Neural cell (in vitro differentiated cells): ENCODE measurements around the gene NEUROG3. TPM values are rescaled to one million over a fixed set of nuclear protein-coding genes. Genes with fewer than 3 reads are reported as not detected.

Source experiments
- H2AFZ ChIP-seq: fragments of 200-600, 300-800 bp; sonication (generic), shearing (Covaris generic); 2 replicates; pipeline ENCODE4 v1.6.0; 2014; ENCODE audit warnings: low read depth, mild to moderate bottlenecking, antibody characterized with exemption, low read length, moderate library complexity
- H3F3A ChIP-seq: fragments of 200-600 bp; shearing (Covaris generic); 2 replicates; pipeline ENCODE4 v1.6.1; 2016; ENCODE audit warnings: mild to moderate bottlenecking, moderate library complexity, mixed read lengths, antibody characterized with exemption, low read length; ENCODE audit not compliant: insufficient read depth, poor library complexity, severe bottlenecking
- H3K27ac ChIP-seq: fragments of 200-600, 300-800 bp; sonication (generic), shearing (Covaris generic); 2 replicates; pipeline ENCODE4 v1.5.1; 2014; ENCODE audit warnings: mild to moderate bottlenecking, low read length, moderate library complexity
- H3K27me3 ChIP-seq: fragments of 300-800, 200-600 bp; sonication (generic), shearing (Covaris generic); 2 replicates; pipeline ENCODE4 v1.6.0; 2014; ENCODE audit warnings: mild to moderate bottlenecking, low read depth, low read length, moderate library complexity; ENCODE audit not compliant: insufficient read depth
- H3K36me3 ChIP-seq: fragments of 300-800, 200-600 bp; sonication (generic), shearing (Covaris generic); 2 replicates; pipeline ENCODE4 v1.5.1; 2014; ENCODE audit warnings: mild to moderate bottlenecking, antibody characterized with exemption, low read length, moderate library complexity; ENCODE audit not compliant: insufficient read depth
- H3K4me2 ChIP-seq: fragments of 300-800, 200-600 bp; sonication (generic), shearing (Covaris generic); 2 replicates; pipeline ENCODE4 v1.6.0; 2014; ENCODE audit warnings: mild to moderate bottlenecking, low read length
- H3K4me3 ChIP-seq: fragments of 300-800, 200-600 bp; sonication (generic), shearing (Covaris generic); 2 replicates; pipeline ENCODE4 v1.5.1; 2014; ENCODE audit warnings: mild to moderate bottlenecking, low read length, moderate library complexity
- H3K79me2 ChIP-seq: fragments of 200-600 bp; shearing (Covaris generic); replicated peaks from 2 replicates; pipeline ENCODE4 v1.6.0; 2014; ENCODE audit warnings: mild to moderate bottlenecking, low read length, moderate library complexity; ENCODE audit not compliant: insufficient read depth
- H3K9ac ChIP-seq: fragments of 300-800, 200-600 bp; sonication (generic), shearing (Covaris generic); 2 replicates; pipeline ENCODE4 v1.6.1; 2016; ENCODE audit warnings: mild to moderate bottlenecking, low read length, mixed read lengths
- H3K9me2 ChIP-seq: fragments of 200-600 bp; shearing (Covaris generic); 2 replicates; pipeline ENCODE4 v1.6.1; 2016; ENCODE audit warnings: mild to moderate bottlenecking, low read length, mixed read lengths; ENCODE audit not compliant: insufficient read depth
- H3K9me3 ChIP-seq: fragments of 200-600, 300-800 bp; sonication (generic), shearing (Covaris generic); 2 replicates; pipeline ENCODE4 v1.6.1; 2016; ENCODE audit warnings: mild to moderate bottlenecking, mixed run types, low read length, moderate library complexity, mixed read lengths
- H4K20me1 ChIP-seq: fragments of 200-600 bp; shearing (Covaris generic); 2 replicates; pipeline ENCODE4 v1.6.1; 2016; ENCODE audit warnings: mild to moderate bottlenecking, mixed run types; ENCODE audit not compliant: insufficient read depth
- CTCF ChIP-seq: fragments of 450-650 bp; IDR thresholded peaks from 2 replicates; pipeline ENCODE4 v1.5.1; 2014; ENCODE audit warnings: antibody characterized with exemption, mild to moderate bottlenecking, moderate library complexity; ENCODE audit not compliant: poor library complexity, severe bottlenecking
- EP300 ChIP-seq: fragments of 450-650 bp; conservative IDR thresholded peaks from 2 replicates; pipeline ENCODE4 v1.6.1; 2014; ENCODE audit warnings: antibody characterized with exemption, mild to moderate bottlenecking, moderate library complexity; ENCODE audit not compliant: poor library complexity, severe bottlenecking
- EZH2 ChIP-seq: fragments of 200-600, 300-800 bp; shearing (Covaris generic), sonication (generic); IDR thresholded peaks from 2 replicates; pipeline ENCODE4 v1.6.1; 2014; ENCODE audit warnings: antibody characterized with exemption, low read length, borderline replicate concordance, mild to moderate bottlenecking; ENCODE audit not compliant: insufficient read depth, poor library complexity, severe bottlenecking
- MXI1 ChIP-seq: fragments of 450-650 bp; conservative IDR thresholded peaks from 2 replicates; pipeline ENCODE4 v1.6.1; 2014; ENCODE audit warnings: antibody characterized with exemption, mild to moderate bottlenecking; ENCODE audit not compliant: poor library complexity, severe bottlenecking
- POLR2AphosphoS5 ChIP-seq: IDR thresholded peaks from 2 replicates; pipeline ENCODE4 v1.6.1; 2012
- RAD21 ChIP-seq: fragments of 450-650 bp; conservative IDR thresholded peaks from 2 replicates; pipeline ENCODE4 v1.6.1; 2014; ENCODE audit warnings: antibody characterized with exemption, mild to moderate bottlenecking, moderate library complexity
- REST ChIP-seq: IDR thresholded peaks from 2 replicates; pipeline ENCODE4 v1.6.1; 2012; ENCODE audit warnings: borderline replicate concordance
- SMC3 ChIP-seq: fragments of 450-650 bp; conservative IDR thresholded peaks from 2 replicates; pipeline ENCODE4 v1.6.1; 2014; ENCODE audit warnings: antibody characterized with exemption, mild to moderate bottlenecking, moderate library complexity; ENCODE audit not compliant: poor library complexity
- TAF1 ChIP-seq: IDR thresholded peaks from 2 replicates; pipeline ENCODE4 v1.6.1; 2012; ENCODE audit warnings: low read depth
- polyA plus RNA-seq: library from polyadenylated mRNA; depleted of rRNA; stranded (reverse); fragments of >200 nt; gene quantifications from 2 replicates; pipeline ENCODE4 v1.2.3, GENCODE V29; 2014

The NEUROG3 gene
- polyA plus RNA-seq, 1 donor from 2014 or later, result not detected

DNA sequence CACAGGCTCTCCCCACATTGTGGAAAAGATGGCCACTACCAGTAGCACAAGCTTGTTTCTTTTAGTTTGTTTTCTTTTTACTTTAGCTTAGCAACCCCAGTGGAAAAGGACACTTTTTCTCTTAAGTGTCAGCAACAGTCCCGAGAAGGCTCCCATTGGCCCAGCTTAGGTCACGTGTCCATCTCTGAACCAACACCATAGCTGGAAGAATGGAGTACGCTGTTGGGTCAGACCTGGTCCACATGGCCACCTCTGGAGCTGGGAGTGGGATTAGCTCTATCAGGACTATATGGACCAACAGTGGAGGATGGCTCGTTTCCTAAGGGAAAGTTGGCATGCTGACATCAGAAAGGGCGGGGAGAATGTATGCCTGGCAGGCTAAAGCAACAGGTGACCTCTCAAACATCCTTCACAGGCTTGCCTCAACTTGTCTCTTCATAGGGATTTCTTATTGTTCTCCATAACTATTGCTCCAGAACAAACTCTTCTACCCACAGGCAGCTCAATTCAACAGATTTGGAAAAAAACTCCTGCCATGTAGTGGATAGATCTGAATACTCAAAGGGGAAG lies 27.6 kb upstream of the NEUROG3 start (continued):
- no peak for TF ChIP-seq SMC3
- no peak for TF ChIP-seq TAF1
- no peak for TF ChIP-seq EZH2

GRCh38 chr10:69588358-69588757 lies 15.1 kb upstream of the NEUROG3 start:
- H4K20me1 ChIP-seq, result no peaks in the 10 kb centered on the region
- no peak overlapping the region for H3K4me3 ChIP-seq
- H3K9ac ChIP-seq, result no peak overlapping the region
- H3K9me2 ChIP-seq, result no peaks in the 10 kb centered on the region
- H3F3A ChIP-seq, result no peaks in the 10 kb centered on the region
- H2AFZ ChIP-seq, result no peak overlapping the region
- TF ChIP-seq CTCF, result no peak
- no peak for TF ChIP-seq EZH2
- no peak for TF ChIP-seq MXI1
- TF ChIP-seq REST, result no peak
- TF ChIP-seq RAD21, result no peak
- no peak for TF ChIP-seq TAF1
- no peak for TF ChIP-seq EP300
- no peak for TF ChIP-seq SMC3
- no peak for TF ChIP-seq POLR2AphosphoS5
- no peaks in the 10 kb centered on the region for H3K79me2 ChIP-seq
- no peak overlapping the region for H3K27ac ChIP-seq
- H3K9me3 ChIP-seq, result no peaks in the 10 kb centered on the region
- H3K4me2 ChIP-seq, result no peak overlapping the region
- H3K36me3 ChIP-seq, result no peaks in the 10 kb centered on the region
- H3K27me3 ChIP-seq, result peaks cover 9% of the 10 kb centered on the region

DNA sequence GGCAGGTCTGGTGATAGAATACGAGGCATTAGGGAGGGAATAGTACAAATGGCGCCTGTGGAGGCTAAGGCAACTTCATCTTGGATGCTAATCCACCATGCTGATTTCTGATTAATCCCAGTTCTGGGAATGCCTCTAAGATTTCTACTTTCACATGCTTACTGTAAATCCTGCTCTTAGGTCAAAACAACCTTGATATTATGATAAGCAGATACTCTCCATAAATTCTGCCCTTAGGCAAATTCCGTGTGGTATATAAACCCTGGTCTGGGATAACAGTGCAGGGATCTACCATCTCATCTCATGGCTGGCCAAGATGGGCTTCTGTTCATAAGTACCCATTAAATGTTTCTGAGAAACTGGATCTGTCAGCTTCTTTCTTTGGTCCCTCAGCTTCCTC lies 11.4 kb upstream of the NEUROG3 start:
- H4K20me1 ChIP-seq, result no peaks in the 10 kb centered on the region
- H3K4me2 ChIP-seq, result no peak overlapping the region
- H3K27me3 ChIP-seq, result peaks cover 35% of the 10 kb centered on the region
- H3K9me3 ChIP-seq, result no peaks in the 10 kb centered on the region
- no peaks in the 10 kb centered on the region for H3K79me2 ChIP-seq
- H2AFZ ChIP-seq, result no peak overlapping the region
- no peak for TF ChIP-seq EZH2
- TF ChIP-seq POLR2AphosphoS5, result no peak
- TF ChIP-seq REST, result no peak
- TF ChIP-seq EP300, result no peak
- no peak for TF ChIP-seq CTCF
- no peak overlapping the region for H3K27ac ChIP-seq
- no peak overlapping the region for H3K9ac ChIP-seq
- no peaks in the 10 kb centered on the region for H3F3A ChIP-seq
- H3K36me3 ChIP-seq, result no peaks in the 10 kb centered on the region
- no peak overlapping the region for H3K4me3 ChIP-seq
- no peaks in the 10 kb centered on the region for H3K9me2 ChIP-seq
